SK-N-SH (cell line): ENCODE data around the gene DLK2. TPM values are rescaled to one million over a fixed set of nuclear protein-coding genes. Genes with fewer than 3 reads are reported as not detected.

Experiments
- CTCF ChIA-PET: fragments of 300-600, 350-600 bp; formaldehyde crosslinking; extraction: SDS; loops from one replicate; lab custom pipeline; 2021; lab: Yijun Ruan, JAX
- POLR2A ChIA-PET: fragments of 350-600 bp; sonication (Branson Sonifier 250); formaldehyde crosslinking; extraction: SDS; loops from one replicate; lab custom pipeline; 2020; ENCODE audit warnings: antibody characterized with exemption, inconsistent platforms; lab: Yijun Ruan, JAX
- DNase-seq: peaks from one replicate; pipeline ENCODE4 v3.0.0; 2012
- H2AFZ ChIP-seq: fragments of 200-600 bp; sonication (generic); 2 replicates; pipeline ENCODE4 v1.8.1; 2016; ENCODE audit warnings: antibody characterized with exemption, mild to moderate bottlenecking, low read depth
- H3F3A ChIP-seq: fragments of 200-600 bp; sonication (generic); replicated peaks from 2 replicates; pipeline ENCODE3; 2016; ENCODE audit warnings: antibody characterized with exemption, mild to moderate bottlenecking; ENCODE audit not compliant: insufficient read depth
- H3K27ac ChIP-seq, 2 experiments: fragments of 200-500 bp in 1 of 2; fragments of 200-600 bp in 1 of 2; sonication (Bioruptor generic) in 1 of 2; sonication (generic), shearing (Covaris generic) in 1 of 2; 2 replicates each; pipeline versions ENCODE4 v1.5.1 to v1.6.1; 2014 to 2016; ENCODE audit warnings: low read depth in 2 of 2, inconsistent platforms in 1 of 2, low read length in 1 of 2, mild to moderate bottlenecking in 1 of 2, mixed read lengths in 1 of 2
- H3K27me3 ChIP-seq: fragments of 200-600 bp; sonication (generic), shearing (Covaris generic); 2 replicates; pipeline ENCODE4 v1.6.1; 2016; ENCODE audit warnings: mixed run types; ENCODE audit not compliant: insufficient read depth
- H3K36me3 ChIP-seq, 2 experiments: fragments of 200-500 bp in 1 of 2; fragments of 200-600 bp in 1 of 2; sonication (Bioruptor generic) in 1 of 2; sonication (generic) in 1 of 2; replicated peaks in 1 of 2; 2 replicates each; pipeline versions ENCODE3 to v1.5.1; 2014 to 2016; ENCODE audit warnings: low read length in 1 of 2, mild to moderate bottlenecking in 1 of 2; ENCODE audit not compliant: insufficient read depth in 2 of 2, control insufficient read depth in 1 of 2
- H3K4me1 ChIP-seq, 2 experiments: fragments of 200-500 bp in 1 of 2; fragments of 200-600 bp in 1 of 2; sonication (Bioruptor generic) in 1 of 2; sonication (generic), shearing (Covaris generic) in 1 of 2; 2 replicates each; pipeline versions ENCODE4 v1.5.1 to v1.6.1; 2014 to 2016; ENCODE audit warnings: low read depth in 1 of 2, low read length in 1 of 2, mixed run types in 1 of 2; ENCODE audit not compliant: insufficient read depth in 2 of 2, control insufficient read depth in 1 of 2
- H3K4me2 ChIP-seq: fragments of 200-600 bp; sonication (generic), shearing (Covaris generic); 2 replicates; pipeline ENCODE4 v1.6.1; 2017; ENCODE audit warnings: mixed run types
- H3K4me3 ChIP-seq, 2 experiments: fragments of 200-500 bp in 1 of 2; fragments of 200-600 bp in 1 of 2; sonication (Bioruptor generic) in 1 of 2; sonication (generic), shearing (Covaris generic) in 1 of 2; 2 replicates each; pipeline versions ENCODE4 v1.5.1 to v1.8.1; 2014 to 2016; ENCODE audit warnings: low read depth in 2 of 2, inconsistent platforms in 1 of 2, low read length in 1 of 2, mild to moderate bottlenecking in 1 of 2, mixed read lengths in 1 of 2, moderate library complexity in 1 of 2
- H3K79me2 ChIP-seq: fragments of 200-600 bp; sonication (generic); 2 replicates; pipeline ENCODE4 v1.8.1; 2017; ENCODE audit warnings: mild to moderate bottlenecking; ENCODE audit not compliant: insufficient read depth
- H3K9ac ChIP-seq: fragments of 200-600 bp; sonication (generic); 2 replicates; pipeline ENCODE4 v1.6.1; 2017; ENCODE audit warnings: mixed run types
- H3K9me2 ChIP-seq: fragments of 200-600 bp; sonication (generic); 2 replicates; pipeline ENCODE4 v1.6.1; 2017; ENCODE audit warnings: mixed run types
- H3K9me3 ChIP-seq: fragments of 200-600 bp; sonication (generic); 2 replicates; pipeline ENCODE4 v1.6.1; 2017; ENCODE audit warnings: mixed run types, mild to moderate bottlenecking, moderate library complexity
- H4K20me1 ChIP-seq: fragments of 200-600 bp; sonication (generic); 2 replicates; pipeline ENCODE4 v1.6.1; 2017; ENCODE audit warnings: mild to moderate bottlenecking, mixed run types; ENCODE audit not compliant: insufficient read depth
- CTCF ChIP-seq: fragments of 200-600 bp; sonication (generic); IDR thresholded peaks from 2 replicates; pipeline ENCODE4 v1.6.1; 2017; ENCODE audit warnings: antibody characterized with exemption, mild to moderate bottlenecking, moderate library complexity
- ELF1 ChIP-seq: IDR thresholded peaks from 2 replicates; pipeline ENCODE4 v1.4.0; 2012
- EZH2phosphoT487 ChIP-seq: fragments of 200-600 bp; sonication (generic); IDR thresholded peaks from 2 replicates; pipeline ENCODE4 v1.6.1; 2017; ENCODE audit warnings: low read depth, mixed run types, mild to moderate bottlenecking, antibody characterized with exemption, moderate library complexity, borderline replicate concordance
- FOXJ3 ChIP-seq: sonication (generic); formaldehyde crosslinking; IDR thresholded peaks from 2 replicates; pipeline ENCODE4 v1.5.1; 2020; ENCODE audit warnings: mild to moderate bottlenecking, missing genetic modification reagents
- GATA2 ChIP-seq: sonication (generic); formaldehyde crosslinking; IDR thresholded peaks from 2 replicates; pipeline ENCODE4 v1.5.0; 2020; ENCODE audit warnings: mild to moderate bottlenecking, missing genetic modification reagents
- IRF3 ChIP-seq: fragments of 150-350 bp; IDR thresholded peaks from 2 replicates; pipeline ENCODE4 v1.6.1; 2016; ENCODE audit warnings: mild to moderate bottlenecking, low read depth, low read length
- MEF2A ChIP-seq: IDR thresholded peaks from 2 replicates; pipeline ENCODE4 v1.4.0; 2012; ENCODE audit warnings: low read depth, borderline replicate concordance
- MXI1 ChIP-seq: IDR thresholded peaks from 2 replicates; pipeline ENCODE4 v1.6.1; 2012; ENCODE audit warnings: mild to moderate bottlenecking, low read depth, low read length, improper control_type of control experiment
- NFIC ChIP-seq: IDR thresholded peaks from 2 replicates; pipeline ENCODE4 v1.4.0; 2012; ENCODE audit warnings: borderline replicate concordance
- NRF1 ChIP-seq: IDR thresholded peaks from 2 replicates; pipeline ENCODE4 v1.6.1; 2012; ENCODE audit warnings: low read depth, mild to moderate bottlenecking, low read length
- PBX3 ChIP-seq: IDR thresholded peaks from 2 replicates; pipeline ENCODE4; 2012
- POLR2AphosphoS5 ChIP-seq: IDR thresholded peaks from 2 replicates; pipeline ENCODE4 v1.6.1; 2012; ENCODE audit warnings: low read depth, low read length
- REST ChIP-seq: IDR thresholded peaks from 2 replicates; pipeline ENCODE4 v1.6.1; 2012; ENCODE audit warnings: mild to moderate bottlenecking, low read depth, low read length, moderate library complexity
- RFX5 ChIP-seq: IDR thresholded peaks from 2 replicates; pipeline ENCODE4 v1.6.1; 2012; ENCODE audit warnings: mild to moderate bottlenecking, improper control_type of control experiment, low read length
- SIN3A ChIP-seq: IDR thresholded peaks from 2 replicates; pipeline ENCODE4 v1.6.1; 2012; ENCODE audit warnings: low read depth, mild to moderate bottlenecking, low read length, moderate library complexity, borderline replicate concordance
- TCF12 ChIP-seq: IDR thresholded peaks from 2 replicates; pipeline ENCODE4 v1.4.0; 2012
- TEAD4 ChIP-seq: IDR thresholded peaks from 2 replicates; pipeline ENCODE4 v1.4.0; 2012; ENCODE audit warnings: mild to moderate bottlenecking, borderline replicate concordance; ENCODE audit not compliant: insufficient read depth
- USF1 ChIP-seq: IDR thresholded peaks from 2 replicates; pipeline ENCODE4 v1.4.0; 2012; ENCODE audit warnings: low read depth, borderline replicate concordance
- YY1 ChIP-seq: IDR thresholded peaks from 2 replicates; pipeline ENCODE4 v1.4.0; 2012; ENCODE audit warnings: low read depth, mild to moderate bottlenecking
- ZBTB33 ChIP-seq: IDR thresholded peaks from 2 replicates; pipeline ENCODE4 v1.4.0; 2012; ENCODE audit warnings: low read depth, borderline replicate concordance
- WGBS: methylation state at CpG from one replicate; pipeline ENCODE4 v1.1.6; 2017; ENCODE audit warnings: low lambda C conversion rate; 5-methylcytosine and 5-hydroxymethylcytosine counted together
- polyA plus RNA-seq, 3 experiments: library from polyadenylated mRNA; depleted of rRNA; stranded (reverse); fragments of >200 nt; gene quantifications; 2 replicates each; pipeline ENCODE4 v1.2.3, GENCODE V29; 2012

The DLK2 gene
- polyA plus RNA-seq, 1 of the 3 experiments (the other 2 are of a cell fraction): 3.9 TPM

- DNase-seq: no peak
- Histone ChIP-seq H3K4me1 (no peaks in the 10 kb centered on the region), H3K36me3 (no peaks in the 10 kb centered on the region), H2AFZ (no peak overlapping the region), H3K9me3 (no peaks in the 10 kb centered on the region), H4K20me1 (no peaks in the 10 kb centered on the region), H3K9me2 (no peaks in the 10 kb centered on the region), H3K27me3 (peaks cover 4% of the 10 kb centered on the region; the same call in 1 of the 2 replicates), H3F3A (no peaks in the 10 kb centered on the region), H3K4me3 (no peak overlapping the region), H3K4me2 (no peak overlapping the region), H3K9ac (no peak overlapping the region)
- WGBS: 63% methylated on average over 4 of the region's 4 CpGs
- ChIA-PET CTCF (interaction anchor here (1.4 to 1.5 kb wide), 2 partner anchors 23 to 39 kb away, joined by 4 to 7 read pairs; no protein-coding TSS in a partner anchor), POLR2A (no interaction called here)
- TF ChIP-seq IRF3 (no peak), FOXJ3 (CRISPR knock-in tag) (no peak), PBX3 (no peak), TCF12 (no peak), TEAD4 (no peak), ELF1 (no peak), USF1 (no peak), MEF2A (no peak), ZBTB33 (no peak), YY1 (no peak), GATA2 (CRISPR knock-in tag) (no peak), REST (no peak), SIN3A (no peak), CTCF (no peak), EZH2phosphoT487 (no peak), NFIC (no peak), NRF1 (no peak), MXI1 (no peak), POLR2AphosphoS5 (no peak), RFX5 (no peak)
- TF ChIP-seq, all 33 proteins: peak for 0
- no peak overlapping the region for H3K27ac ChIP-seq
- H3K79me2 ChIP-seq: no peaks in the 10 kb centered on the region
Measured at GRCh38 chr6:43467752-43468151, 12.4 kb upstream of the DLK2 start.
